ENCODE measurements around the gene TRPC4AP. TPM values are rescaled to one million over a fixed set of nuclear protein-coding genes. Genes with fewer than 3 reads are reported as not detected.

Gene TRPC4AP
- total RNA-seq, 1 donor from 2014 or later, result 53.9 TPM

DNA sequence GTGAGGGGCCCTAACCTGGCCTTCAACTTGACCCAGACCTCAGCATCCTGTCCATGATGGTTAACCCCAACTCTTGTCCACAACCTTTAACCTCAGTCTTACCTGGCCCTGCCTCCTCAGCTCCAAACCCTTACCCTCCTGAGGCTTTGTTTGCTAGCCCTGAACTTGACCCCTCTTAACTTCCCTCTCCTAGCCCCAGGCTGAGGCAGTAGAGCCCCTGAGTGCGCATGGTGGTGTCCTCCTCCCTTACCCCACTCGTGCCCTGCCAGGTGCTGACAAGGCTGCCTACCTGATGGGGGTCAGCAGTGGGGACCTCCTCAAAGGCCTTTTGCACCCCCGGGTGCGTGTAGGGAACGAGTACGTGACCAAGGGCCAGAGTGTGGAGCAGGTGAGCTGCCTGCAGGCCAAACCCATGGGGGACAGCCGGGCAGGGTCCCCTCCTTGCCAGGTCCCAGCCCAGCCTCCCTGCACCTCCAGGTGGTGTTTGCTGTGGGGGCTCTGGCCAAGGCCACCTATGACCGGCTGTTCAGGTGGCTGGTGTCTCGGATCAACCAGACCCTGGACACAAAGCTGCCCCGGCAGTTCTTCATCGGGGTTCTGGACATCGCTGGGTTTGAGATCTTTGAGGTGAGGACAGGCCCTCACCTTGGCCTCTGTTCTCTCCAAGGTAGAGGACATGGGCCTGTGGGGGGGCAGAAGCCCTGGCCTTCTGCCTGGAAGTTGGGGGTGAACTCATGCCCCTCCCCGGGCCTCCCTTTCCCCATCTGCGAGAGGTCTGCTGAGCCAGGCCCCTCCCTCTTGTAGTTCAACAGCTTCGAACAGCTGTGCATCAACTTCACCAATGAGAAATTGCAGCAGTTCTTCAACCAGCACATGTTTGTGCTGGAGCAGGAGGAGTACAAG is 105.1 kb downstream of the TRPC4AP start:
- no peak for DNase-seq (ENCODE audit: low spot score)
- intact Hi-C loops (cut with micrococcal nuclease), result no loop called here
- no peaks in the 10 kb centered on the region for H3K4me1 Mint-ChIP-seq (ENCODE audit: low read depth)

DNA sequence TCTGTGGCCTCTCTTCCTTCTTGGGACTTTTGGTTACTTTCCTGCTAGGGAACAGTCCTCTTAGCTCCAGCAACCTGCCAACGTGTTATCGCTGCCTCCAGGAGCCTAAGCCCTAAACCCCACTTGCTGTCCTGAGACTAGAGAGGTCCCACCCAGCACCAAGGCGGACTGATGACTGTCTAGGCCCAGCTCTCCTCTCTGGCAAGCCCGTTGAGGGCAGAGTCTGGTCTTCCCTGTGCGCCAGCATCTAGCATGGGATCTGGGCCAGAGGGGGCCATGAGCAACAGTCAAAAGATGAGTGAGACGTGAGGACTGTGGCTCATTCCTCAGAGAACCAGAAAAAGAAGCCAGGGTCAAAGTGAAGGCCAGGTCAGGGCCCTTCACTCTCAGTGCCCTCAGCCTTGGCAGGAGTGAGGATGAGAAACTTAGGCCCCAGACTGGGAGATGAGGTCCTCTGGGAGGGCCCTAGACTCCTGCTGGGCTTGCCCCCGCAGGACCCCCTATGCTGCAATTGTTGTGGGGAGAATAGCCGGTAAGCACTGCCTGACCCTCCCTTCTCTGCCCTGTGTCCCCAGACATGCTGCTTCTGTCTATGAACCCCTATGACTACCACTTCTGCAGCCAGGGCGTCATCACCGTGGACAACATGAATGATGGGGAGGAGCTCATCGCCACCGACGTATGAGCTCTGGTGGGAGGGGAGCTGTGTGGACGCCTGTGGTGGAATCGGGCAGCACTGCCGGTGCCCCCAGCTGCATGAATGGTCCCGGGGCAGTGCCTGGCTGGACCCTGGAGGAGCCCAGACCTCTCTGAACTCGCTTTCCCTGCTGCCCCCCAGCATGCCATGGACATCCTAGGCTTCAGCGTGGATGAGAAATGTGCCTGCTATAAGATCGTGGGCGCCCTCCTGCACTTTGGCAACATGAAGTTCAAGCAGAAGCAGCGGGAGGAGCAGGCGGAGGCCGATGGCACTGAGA is 106.0 kb downstream of the TRPC4AP start:
- H3K36me3 Mint-ChIP-seq (ENCODE audit: low read depth), result no peaks in the 10 kb centered on the region
- H3K4me1 Mint-ChIP-seq (ENCODE audit: low read depth), result no peaks in the 10 kb centered on the region
- no peak overlapping the region for H3K27ac Mint-ChIP-seq
- peaks cover 7% of the 10 kb centered on the region for H3K27me3 Mint-ChIP-seq (ENCODE audit: insufficient read depth)
- H3K4me3 Mint-ChIP-seq, result no peak overlapping the region
- no peak for DNase-seq (ENCODE audit: low spot score)
- intact Hi-C loops (cut with micrococcal nuclease), result no loop called here
- no peaks in the 10 kb centered on the region for H3K9me3 Mint-ChIP-seq

More for the DNA sequence above, 105.1 kb downstream of the TRPC4AP start:
- no peaks in the 10 kb centered on the region for H3K9me3 Mint-ChIP-seq
- no peak overlapping the region for H3K4me3 Mint-ChIP-seq
- no peak overlapping the region for H3K27ac Mint-ChIP-seq
- peaks cover 7% of the 10 kb centered on the region for H3K27me3 Mint-ChIP-seq (ENCODE audit: insufficient read depth)
- no peaks in the 10 kb centered on the region for H3K36me3 Mint-ChIP-seq (ENCODE audit: low read depth)

GRCh38 chr20:34985461-34986310 is 106.9 kb downstream of the TRPC4AP start:
- intact Hi-C loops (cut with micrococcal nuclease), result no loop called here
- Mint-ChIP-seq H3K27me3 (ENCODE audit: insufficient read depth) (peaks cover 7% of the 10 kb centered on the region), H3K36me3 (ENCODE audit: low read depth) (no peaks in the 10 kb centered on the region), H3K4me1 (ENCODE audit: low read depth) (no peaks in the 10 kb centered on the region), H3K27ac (no peak overlapping the region), H3K4me3 (no peak overlapping the region), H3K9me3 (no peaks in the 10 kb centered on the region)
- no peak for DNase-seq (ENCODE audit: low spot score)

DNA sequence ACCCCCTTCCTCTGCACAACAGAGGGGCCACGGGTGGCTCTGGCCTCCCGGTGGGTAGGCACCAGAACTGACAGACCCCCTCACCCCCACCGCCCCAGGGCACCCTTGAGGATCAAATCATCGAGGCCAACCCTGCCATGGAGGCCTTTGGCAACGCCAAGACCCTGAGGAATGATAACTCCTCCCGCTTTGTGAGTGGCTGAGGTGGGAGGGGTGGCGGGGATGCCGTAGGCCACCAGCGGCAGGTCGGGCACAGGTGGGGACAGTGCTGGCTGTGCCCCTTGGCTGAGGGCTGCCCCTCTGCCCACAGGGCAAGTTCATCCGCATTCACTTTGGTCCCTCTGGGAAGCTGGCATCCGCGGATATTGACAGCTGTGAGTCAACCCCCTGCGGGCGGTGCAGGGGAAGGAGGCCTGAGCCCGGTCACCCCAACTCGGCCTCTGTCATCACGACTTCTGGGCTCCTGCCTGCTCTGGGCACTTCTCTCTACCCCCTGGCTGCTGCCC is 107.8 kb downstream of the TRPC4AP start:
- Mint-ChIP-seq H3K27me3 (ENCODE audit: insufficient read depth) (peaks cover 7% of the 10 kb centered on the region), H3K4me3 (no peak overlapping the region), H3K9me3 (no peaks in the 10 kb centered on the region), H3K36me3 (ENCODE audit: low read depth) (no peaks in the 10 kb centered on the region), H3K27ac (no peak overlapping the region), H3K4me1 (ENCODE audit: low read depth) (no peaks in the 10 kb centered on the region)
- intact Hi-C loops (cut with micrococcal nuclease), result no loop called here
- no peak for DNase-seq (ENCODE audit: low spot score)

GRCh38 chr20:34983995-34984735 is 108.4 kb downstream of the TRPC4AP start:
- no peak for DNase-seq (ENCODE audit: low spot score)
- Mint-ChIP-seq H3K4me1 (ENCODE audit: low read depth) (no peaks in the 10 kb centered on the region), H3K36me3 (ENCODE audit: low read depth) (no peaks in the 10 kb centered on the region), H3K27me3 (ENCODE audit: insufficient read depth) (peaks cover 7% of the 10 kb centered on the region), H3K4me3 (no peak overlapping the region), H3K9me3 (no peaks in the 10 kb centered on the region), H3K27ac (no peak overlapping the region)
- intact Hi-C loops (cut with micrococcal nuclease), result no loop called here

- intact Hi-C loops (cut with micrococcal nuclease), result no loop called here
- DNase-seq (ENCODE audit: low spot score), result no peak
- no peak overlapping the region for H3K27ac Mint-ChIP-seq
- no peaks in the 10 kb centered on the region for H3K9me3 Mint-ChIP-seq
- H3K36me3 Mint-ChIP-seq (ENCODE audit: low read depth), result no peaks in the 10 kb centered on the region
- H3K4me1 Mint-ChIP-seq (ENCODE audit: low read depth), result no peaks in the 10 kb centered on the region
- H3K27me3 Mint-ChIP-seq (ENCODE audit: insufficient read depth), result peaks cover 7% of the 10 kb centered on the region
- H3K4me3 Mint-ChIP-seq, result no peak overlapping the region
Measured at GRCh38 chr20:34983089-34983820, 109.4 kb downstream of the TRPC4AP start.

GRCh38 chr20:34982270-34983088 is 110.1 kb downstream of the TRPC4AP start:
- no peak for DNase-seq (ENCODE audit: low spot score)
- H3K27me3 Mint-ChIP-seq (ENCODE audit: insufficient read depth), result peaks cover 7% of the 10 kb centered on the region
- H3K4me3 Mint-ChIP-seq, result no peak overlapping the region
- intact Hi-C loops (cut with micrococcal nuclease), result no loop called here
- no peaks in the 10 kb centered on the region for H3K36me3 Mint-ChIP-seq (ENCODE audit: low read depth)
- no peaks in the 10 kb centered on the region for H3K4me1 Mint-ChIP-seq (ENCODE audit: low read depth)
- H3K27ac Mint-ChIP-seq, result no peak overlapping the region
- no peaks in the 10 kb centered on the region for H3K9me3 Mint-ChIP-seq

DNA sequence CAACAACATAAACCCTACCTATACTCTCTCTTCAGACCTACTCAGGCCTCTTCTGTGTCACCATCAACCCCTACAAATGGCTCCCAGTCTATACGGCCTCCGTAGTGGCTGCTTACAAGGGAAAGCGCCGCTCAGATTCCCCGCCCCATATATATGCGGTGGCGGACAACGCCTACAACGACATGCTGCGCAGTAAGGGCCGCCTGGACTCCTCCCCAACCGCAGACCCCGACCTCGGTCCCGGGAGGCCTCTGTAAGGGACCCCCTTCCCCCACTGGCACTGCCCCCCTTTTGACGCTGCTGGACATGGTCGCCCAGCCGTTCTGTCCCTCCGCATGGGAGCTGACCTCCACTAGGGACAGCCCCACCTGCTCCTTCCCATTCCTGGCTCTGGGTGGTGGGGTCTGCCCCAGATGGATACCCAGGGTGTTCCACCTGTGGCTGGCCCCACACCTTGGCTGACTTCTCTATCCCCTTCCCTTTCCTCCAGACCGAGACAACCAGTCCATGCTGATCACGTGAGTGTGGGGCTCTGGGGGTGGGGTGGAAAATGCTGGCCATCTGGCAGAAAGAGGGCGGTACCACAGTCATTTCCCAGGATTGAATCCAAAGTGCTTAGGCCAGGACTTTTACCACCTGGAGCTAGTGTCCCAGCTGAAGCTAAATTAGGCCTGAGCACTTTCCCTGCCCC is 111.9 kb downstream of the TRPC4AP start:
- no peaks in the 10 kb centered on the region for H3K9me3 Mint-ChIP-seq
- no peak overlapping the region for H3K27ac Mint-ChIP-seq
- DNase-seq (ENCODE audit: low spot score), result no peak
- H3K4me1 Mint-ChIP-seq (ENCODE audit: low read depth), result no peaks in the 10 kb centered on the region
- H3K36me3 Mint-ChIP-seq (ENCODE audit: low read depth), result no peaks in the 10 kb centered on the region
- peaks cover 9% of the 10 kb centered on the region for H3K27me3 Mint-ChIP-seq (ENCODE audit: insufficient read depth)
- intact Hi-C loops (cut with micrococcal nuclease), result no loop called here
- no peak overlapping the region for H3K4me3 Mint-ChIP-seq

- H3K4me3 Mint-ChIP-seq, result no peak overlapping the region
- DNase-seq (ENCODE audit: low spot score), result no peak
- H3K27me3 Mint-ChIP-seq (ENCODE audit: insufficient read depth), result peaks cover 6% of the 10 kb centered on the region
- H3K9me3 Mint-ChIP-seq, result no peaks in the 10 kb centered on the region
- no peaks in the 10 kb centered on the region for H3K36me3 Mint-ChIP-seq (ENCODE audit: low read depth)
- H3K27ac Mint-ChIP-seq, result no peak overlapping the region
- no peaks in the 10 kb centered on the region for H3K4me1 Mint-ChIP-seq (ENCODE audit: low read depth)
- intact Hi-C loops (cut with micrococcal nuclease), result no loop called here
Measured at GRCh38 chr20:34979366-34980153, 113.0 kb downstream of the TRPC4AP start.
